Upper lobe of right lung (tissue), 1 donor: Measurements from ENCODE around the gene ATXN7. TPM values are rescaled to one million over a fixed set of nuclear protein-coding genes. Genes with fewer than 3 reads are reported as not detected.

Experiments
- ATAC-seq: fragments of 200-7000 bp; cut with Tn5 transposase; one replicate; pipeline ENCODE4 v1.9.1; 2020; ENCODE audit warnings: mild to moderate bottlenecking, moderate library complexity
- DNase-seq: peaks from one replicate; pipeline ENCODE4 v3.0.0-alpha.2; 2020
- H3K27ac ChIP-seq: fragments of 200-600 bp; one replicate; pipeline ENCODE4 v1.8.0; 2022
- H3K27me3 ChIP-seq: fragments of 200-600 bp; one replicate; pipeline ENCODE4 v1.8.0; 2022; ENCODE audit warnings: mild to moderate bottlenecking
- H3K36me3 ChIP-seq: fragments of 200-600 bp; one replicate; pipeline ENCODE4 v1.8.0; 2022
- H3K4me1 ChIP-seq: fragments of 200-600 bp; one replicate; pipeline ENCODE4 v1.8.0; 2022
- H3K4me3 ChIP-seq: fragments of 200-600 bp; one replicate; pipeline ENCODE4 v1.8.0; 2022; ENCODE audit warnings: mild to moderate bottlenecking
- H3K9me3 ChIP-seq: fragments of 200-600 bp; one replicate; pipeline ENCODE4 v1.8.0; 2022
- CTCF ChIP-seq: fragments of 200-600 bp; IDR thresholded peaks from one replicate; pipeline ENCODE4 v1.8.0; 2022; ENCODE audit warnings: antibody characterized with exemption
- intact Hi-C: fragments of 100-400 bp; cut with DNase I; formaldehyde crosslinking; loops from one replicate; pipeline ENCODE4 v1.11.0; 2022
- total RNA-seq: library from RNA; stranded (reverse); fragmentation: NEBNext Ultra II Directional; extraction: Animal tissue kit (Norgen Biotek cat#: 25700); gene quantifications from one replicate; pipeline ENCODE4 v1.2.1, GENCODE V29; 2021
- donor health status: DM: no; HTN: yes; CAD: no; lungs with severe emphysema.

ATXN7 gene
- total RNA-seq, 1 donor from 2014 or later = 35.5 TPM

GRCh38 chr3:64037084-64037483, 173.4 kb downstream of the ATXN7 start:
- intact Hi-C loops = no loop called here
- Histone ChIP-seq H3K36me3 (no peaks in the 10 kb centered on the region), H3K9me3 (no peaks in the 10 kb centered on the region), H3K4me1 (no peaks in the 10 kb centered on the region), H3K27ac (no peak overlapping the region), H3K27me3 (peaks cover 3% of the 10 kb centered on the region), H3K4me3 (no peak overlapping the region)
- TF ChIP-seq CTCF = no peak
- no peak for ATAC-seq
- no peak for DNase-seq

- Histone ChIP-seq H3K4me1 (no peaks in the 10 kb centered on the region), H3K27me3 (peaks cover 3% of the 10 kb centered on the region), H3K9me3 (no peaks in the 10 kb centered on the region), H3K36me3 (no peaks in the 10 kb centered on the region), H3K4me3 (no peak overlapping the region), H3K27ac (no peak overlapping the region)
- no peak for TF ChIP-seq CTCF
- no peak for ATAC-seq
- no peak for DNase-seq
- intact Hi-C loops = no loop called here
Observed at GRCh38 chr3:64038253-64038767, 174.6 kb downstream of the ATXN7 start.

- H3K4me3 ChIP-seq = no peak overlapping the region
- no peak for DNase-seq
- peaks cover 3% of the 10 kb centered on the region for H3K27me3 ChIP-seq
- no peak overlapping the region for H3K27ac ChIP-seq
- no peak for TF ChIP-seq CTCF
- intact Hi-C loops = no loop called here
- no peak for ATAC-seq
- no peaks in the 10 kb centered on the region for H3K9me3 ChIP-seq
- H3K36me3 ChIP-seq = no peaks in the 10 kb centered on the region
- no peaks in the 10 kb centered on the region for H3K4me1 ChIP-seq
Observed at GRCh38 chr3:64039332-64039731, 175.7 kb downstream of the ATXN7 start.

GRCh38 chr3:64039981-64040733, 176.5 kb downstream of the ATXN7 start:
- peaks cover 3% of the 10 kb centered on the region for H3K27me3 ChIP-seq
- no peaks in the 10 kb centered on the region for H3K36me3 ChIP-seq
- no peaks in the 10 kb centered on the region for H3K9me3 ChIP-seq
- no peak for TF ChIP-seq CTCF
- intact Hi-C loops = no loop called here
- no peak overlapping the region for H3K27ac ChIP-seq
- ATAC-seq (no peak), DNase-seq (no peak)
- no peaks in the 10 kb centered on the region for H3K4me1 ChIP-seq
- no peak overlapping the region for H3K4me3 ChIP-seq

GRCh38 chr3:64042952-64043351, 179.3 kb downstream of the ATXN7 start:
- Histone ChIP-seq H3K9me3 (no peaks in the 10 kb centered on the region), H3K27me3 (peaks cover 3% of the 10 kb centered on the region), H3K4me1 (no peaks in the 10 kb centered on the region), H3K27ac (no peak overlapping the region), H3K4me3 (no peak overlapping the region), H3K36me3 (no peaks in the 10 kb centered on the region)
- ATAC-seq (no peak), DNase-seq (no peak)
- intact Hi-C loops = no loop called here
- TF ChIP-seq CTCF = no peak
